ENCODE results near the gene NET1.

- TF ChIP-seq POLR2A (IDR thresholded peaks at IDR 0.05) (no peak), CTCF (IDR thresholded peaks at IDR 0.05 in 8 of 11, conservative IDR thresholded peaks at IDR 0.05 in 3 of 11) (no peak), POLR2AphosphoS5 (IDR thresholded peaks at IDR 0.05) (no peak)
These were observed 90.5 kb downstream of the NET1 start for GRCh38 chr10:5502571-5503476.
